HL-60 (cell line): ENCODE results near the gene B9D2.
A peak's percentile ranks its signal among the peaks of the same experiment; 100 is the strongest.

ENCODE experiments used
- CTCF ChIP-seq: IDR thresholded peaks from one replicate; pipeline ENCODE4 v1.5.1; 2011; ENCODE audit warnings: low read length, control low read depth, inconsistent platforms; ENCODE audit not compliant: insufficient read depth
- GABPA ChIP-seq: IDR thresholded peaks from 2 replicates; pipeline ENCODE4 v1.6.1; 2012; ENCODE audit warnings: low read depth
- POLR2AphosphoS5 ChIP-seq: IDR thresholded peaks from 2 replicates; pipeline ENCODE4 v1.6.1; 2012; ENCODE audit warnings: low read depth
- REST ChIP-seq: IDR thresholded peaks from 2 replicates; pipeline ENCODE4 v1.6.1; 2012; ENCODE audit warnings: low read depth; ENCODE audit not compliant: insufficient replicate concordance
- SPI1 ChIP-seq: IDR thresholded peaks from 2 replicates; pipeline ENCODE4 v1.6.1; 2012; ENCODE audit warnings: low read depth, mild to moderate bottlenecking, borderline replicate concordance

GRCh38 chr19:41352279-41352608 lies 11.7 kb downstream of the B9D2 start:
- TF ChIP-seq REST (no peak), CTCF (no peak), GABPA (no peak), SPI1 (peak; percentile 49; the same call in 1 of the 2 replicates), POLR2AphosphoS5 (no peak)
